IMR-90 (cell line): ENCODE measurements around the gene MEGF8.

Experiments used
- BHLHE40 ChIP-seq: fragments of 150-350 bp; IDR thresholded peaks from 2 replicates; pipeline ENCODE4 v1.6.1; 2016; ENCODE audit warnings: mild to moderate bottlenecking, low read depth, low read length
- CTCF ChIP-seq: conservative IDR thresholded peaks from 2 replicates; pipeline ENCODE4 v1.5.1; 2012; ENCODE audit warnings: mild to moderate bottlenecking, low read depth, low read length, improper control_type of control experiment
- ELK1 ChIP-seq: fragments of 150-350 bp; IDR thresholded peaks from 2 replicates; pipeline ENCODE4 v1.6.1; 2016; ENCODE audit warnings: low read depth, mild to moderate bottlenecking, low read length, moderate library complexity, borderline replicate concordance
- MAZ ChIP-seq: IDR thresholded peaks from 2 replicates; pipeline ENCODE4 v1.6.1; 2012; ENCODE audit warnings: low read depth, mild to moderate bottlenecking, low read length, improper control_type of control experiment, moderate library complexity, borderline replicate concordance
- MXI1 ChIP-seq: IDR thresholded peaks from 2 replicates; pipeline ENCODE4 v1.6.1; 2012; ENCODE audit warnings: low read depth, mild to moderate bottlenecking, low read length, moderate library complexity, borderline replicate concordance
- POLR2A ChIP-seq: IDR thresholded peaks from 2 replicates; pipeline ENCODE4 v1.6.1; 2012; ENCODE audit warnings: mild to moderate bottlenecking, low read depth, low read length
- RAD21 ChIP-seq: IDR thresholded peaks from 2 replicates; pipeline ENCODE4 v1.6.1; 2012; ENCODE audit warnings: low read length, improper control_type of control experiment
- RCOR1 ChIP-seq: IDR thresholded peaks from 2 replicates; pipeline ENCODE4 v1.6.1; 2012; ENCODE audit warnings: mild to moderate bottlenecking, low read length, improper control_type of control experiment; ENCODE audit not compliant: insufficient replicate concordance
- SMC3 ChIP-seq: fragments of 150-350 bp; IDR thresholded peaks from 2 replicates; pipeline ENCODE4 v1.6.1; 2016; ENCODE audit warnings: low read depth, mild to moderate bottlenecking, antibody characterized with exemption, low read length, moderate library complexity
- USF2 ChIP-seq: fragments of 150-350 bp; IDR thresholded peaks from 2 replicates; pipeline ENCODE4 v1.6.1; 2017; ENCODE audit warnings: mild to moderate bottlenecking, antibody characterized with exemption, low read length, low read depth

- TF ChIP-seq MAZ (no peak), POLR2A (no peak), CTCF (no peak), MXI1 (no peak), SMC3 (no peak), BHLHE40 (no peak), RAD21 (no peak), ELK1 (no peak), USF2 (no peak), RCOR1 (no peak)
Observed at GRCh38 chr19:42349378-42350107, 24.1 kb downstream of the MEGF8 start.
